Stimulated activated CD4-positive, alpha-beta T cell treated with anti-CD3 and anti-CD28 coated beads, Interleukin-2, amount 100 ng/mL, for 24 hours (primary cell): ENCODE data around the gene CD99.

Experiments
- DNase-seq, 2 donors: peaks; one replicate each; pipeline ENCODE4 v3.0.0-alpha.2; 2020

CD99 gene

GRCh38 chrX:2676794-2677675 lies 14.1 kb upstream of the CD99 start:
- DNase-seq = no peak

- DNase-seq = no peak
Observed at GRCh38 chrX:2677764-2678163, 13.3 kb upstream of the CD99 start.

GRCh38 chrX:2678583-2678982 lies 12.5 kb upstream of the CD99 start:
- DNase-seq = no peak

GRCh38 chrX:2679534-2680485 lies 11.3 kb upstream of the CD99 start:
- no peak for DNase-seq

GRCh38 chrX:2680486-2681348 lies 10.4 kb upstream of the CD99 start:
- DNase-seq = no peak

- no peak for DNase-seq
Observed at GRCh38 chrX:2682565-2683177, 8.4 kb upstream of the CD99 start.

GRCh38 chrX:2684256-2684655 lies 6.8 kb upstream of the CD99 start:
- DNase-seq = no peak

- DNase-seq = no peak
Observed at GRCh38 chrX:2685886-2686285, 5.2 kb upstream of the CD99 start.

GRCh38 chrX:2689773-2690666 lies 1.1 kb upstream of the CD99 start:
- DNase-seq = no peak

GRCh38 chrX:2691543-2692220 lies 587 bp downstream of the CD99 start:
- DNase-seq = peak; percentile 51 to 52

GRCh38 chrX:2692221-2693112 lies 1.4 kb downstream of the CD99 start:
- peak in 1 of 2 donors; percentile 43 for DNase-seq

GRCh38 chrX:2693113-2694002 lies 2.3 kb downstream of the CD99 start:
- DNase-seq = no peak

- no peak for DNase-seq
Observed at GRCh38 chrX:2694914-2695267, 3.8 kb downstream of the CD99 start.

GRCh38 chrX:2696698-2697215 lies 5.7 kb downstream of the CD99 start:
- peak; percentile 47 to 65 for DNase-seq

- DNase-seq = no peak
Observed at GRCh38 chrX:2697306-2697705, 6.2 kb downstream of the CD99 start.

GRCh38 chrX:2697741-2698299 lies 6.7 kb downstream of the CD99 start:
- no peak for DNase-seq

- DNase-seq = no peak
Observed at GRCh38 chrX:2698604-2699003, 7.5 kb downstream of the CD99 start.

- no peak for DNase-seq
Observed at GRCh38 chrX:2699959-2700358, 8.9 kb downstream of the CD99 start.
